Measurements from ENCODE around the gene MAB21L3.

DNA sequence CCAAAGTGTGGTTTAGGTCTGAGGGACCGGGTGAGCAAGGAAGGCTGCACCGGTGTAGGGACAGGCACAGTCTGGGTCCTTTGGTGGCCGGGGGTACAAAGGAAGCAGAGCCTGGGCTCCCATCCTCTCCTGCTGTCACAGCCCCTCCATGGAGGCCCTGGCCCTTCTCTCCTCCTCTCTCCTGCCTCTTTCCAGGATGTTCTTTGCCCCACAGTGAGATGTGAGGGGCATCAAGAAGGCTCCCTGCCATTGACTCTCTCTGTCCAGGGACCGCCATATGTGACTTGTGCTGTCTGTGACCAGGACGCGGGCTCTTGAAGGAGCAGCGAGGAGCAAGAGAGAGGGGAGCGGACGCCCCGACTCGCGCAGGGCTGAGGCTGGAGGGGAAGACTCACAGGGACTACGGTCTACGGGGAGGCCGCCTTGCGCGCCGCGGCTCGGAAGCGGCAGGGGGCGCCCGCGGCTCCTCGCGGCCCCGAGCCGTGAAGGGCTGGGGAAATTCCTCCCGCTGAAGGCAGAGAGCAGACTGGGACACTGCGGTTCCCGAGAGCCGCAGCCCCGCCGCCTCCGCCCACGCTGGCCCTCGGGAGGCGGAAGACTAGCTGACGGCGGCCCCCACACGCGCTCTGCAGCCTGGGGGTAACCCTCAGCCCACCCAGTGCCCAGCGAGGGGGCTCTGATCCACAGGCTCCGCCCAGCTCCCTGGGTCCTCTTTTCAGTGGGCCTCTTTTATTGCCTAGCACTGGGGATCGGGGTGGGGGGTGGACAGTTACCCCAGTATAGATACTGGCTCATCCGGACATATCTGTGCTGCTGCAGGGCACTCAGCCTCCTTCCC, 40.8 kb downstream of the MAB21L3 start:
- no peak for TF ChIP-seq EP300 (IDR thresholded peaks at IDR 0.05; ENCODE audit: low read depth in 2 of 2, low read length in 2 of 2)
- TF ChIP-seq EP300 (CRISPR knock-in tag; IDR thresholded peaks at IDR 0.05; ENCODE audit: borderline replicate concordance) = no peak
- peak; percentile 15; the same call in 1 of the 2 replicates for TF ChIP-seq SMC3 (IDR thresholded peaks at IDR 0.05; ENCODE audit: low read length)
- no peak for TF ChIP-seq SP1 (IDR thresholded peaks at IDR 0.05)
- no peak for TF ChIP-seq SP1 (CRISPR knock-in tag; IDR thresholded peaks at IDR 0.05)
- TF ChIP-seq MZF1 (CRISPR knock-in tag; IDR thresholded peaks at IDR 0.05; ENCODE audit: borderline replicate concordance) = no peak
- TF ChIP-seq, protein P1, sequence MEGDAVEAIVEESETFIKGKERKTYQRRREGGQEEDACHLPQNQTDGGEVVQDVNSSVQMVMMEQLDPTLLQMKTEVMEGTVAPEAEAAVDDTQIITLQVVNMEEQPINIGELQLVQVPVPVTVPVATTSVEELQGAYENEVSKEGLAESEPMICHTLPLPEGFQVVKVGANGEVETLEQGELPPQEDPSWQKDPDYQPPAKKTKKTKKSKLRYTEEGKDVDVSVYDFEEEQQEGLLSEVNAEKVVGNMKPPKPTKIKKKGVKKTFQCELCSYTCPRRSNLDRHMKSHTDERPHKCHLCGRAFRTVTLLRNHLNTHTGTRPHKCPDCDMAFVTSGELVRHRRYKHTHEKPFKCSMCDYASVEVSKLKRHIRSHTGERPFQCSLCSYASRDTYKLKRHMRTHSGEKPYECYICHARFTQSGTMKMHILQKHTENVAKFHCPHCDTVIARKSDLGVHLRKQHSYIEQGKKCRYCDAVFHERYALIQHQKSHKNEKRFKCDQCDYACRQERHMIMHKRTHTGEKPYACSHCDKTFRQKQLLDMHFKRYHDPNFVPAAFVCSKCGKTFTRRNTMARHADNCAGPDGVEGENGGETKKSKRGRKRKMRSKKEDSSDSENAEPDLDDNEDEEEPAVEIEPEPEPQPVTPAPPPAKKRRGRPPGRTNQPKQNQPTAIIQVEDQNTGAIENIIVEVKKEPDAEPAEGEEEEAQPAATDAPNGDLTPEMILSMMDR (CRISPR knock-in tag; IDR thresholded peaks at IDR 0.05) = peak; percentile 81
- TF ChIP-seq, protein P2, sequence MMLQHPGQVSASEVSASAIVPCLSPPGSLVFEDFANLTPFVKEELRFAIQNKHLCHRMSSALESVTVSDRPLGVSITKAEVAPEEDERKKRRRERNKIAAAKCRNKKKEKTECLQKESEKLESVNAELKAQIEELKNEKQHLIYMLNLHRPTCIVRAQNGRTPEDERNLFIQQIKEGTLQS (CRISPR knock-in tag; IDR thresholded peaks at IDR 0.05) = no peak
- no peak for TF ChIP-seq JARID2 (CRISPR knock-in tag; IDR thresholded peaks at IDR 0.05; ENCODE audit: insufficient replicate concordance)
